Right forelimb (tissue), 1 donor: ENCODE data around the gene HLTF.
"Not testable (repeated sequence)": the region's sequence is repeated elsewhere in the genome, so short reads cannot be mapped to it uniquely, and the experiment has no call there.

ENCODE experiments used
- DNase-seq: peaks from one replicate; pipeline ENCODE4 v3.0.0-alpha.2; 2018

Gene HLTF, protein sequence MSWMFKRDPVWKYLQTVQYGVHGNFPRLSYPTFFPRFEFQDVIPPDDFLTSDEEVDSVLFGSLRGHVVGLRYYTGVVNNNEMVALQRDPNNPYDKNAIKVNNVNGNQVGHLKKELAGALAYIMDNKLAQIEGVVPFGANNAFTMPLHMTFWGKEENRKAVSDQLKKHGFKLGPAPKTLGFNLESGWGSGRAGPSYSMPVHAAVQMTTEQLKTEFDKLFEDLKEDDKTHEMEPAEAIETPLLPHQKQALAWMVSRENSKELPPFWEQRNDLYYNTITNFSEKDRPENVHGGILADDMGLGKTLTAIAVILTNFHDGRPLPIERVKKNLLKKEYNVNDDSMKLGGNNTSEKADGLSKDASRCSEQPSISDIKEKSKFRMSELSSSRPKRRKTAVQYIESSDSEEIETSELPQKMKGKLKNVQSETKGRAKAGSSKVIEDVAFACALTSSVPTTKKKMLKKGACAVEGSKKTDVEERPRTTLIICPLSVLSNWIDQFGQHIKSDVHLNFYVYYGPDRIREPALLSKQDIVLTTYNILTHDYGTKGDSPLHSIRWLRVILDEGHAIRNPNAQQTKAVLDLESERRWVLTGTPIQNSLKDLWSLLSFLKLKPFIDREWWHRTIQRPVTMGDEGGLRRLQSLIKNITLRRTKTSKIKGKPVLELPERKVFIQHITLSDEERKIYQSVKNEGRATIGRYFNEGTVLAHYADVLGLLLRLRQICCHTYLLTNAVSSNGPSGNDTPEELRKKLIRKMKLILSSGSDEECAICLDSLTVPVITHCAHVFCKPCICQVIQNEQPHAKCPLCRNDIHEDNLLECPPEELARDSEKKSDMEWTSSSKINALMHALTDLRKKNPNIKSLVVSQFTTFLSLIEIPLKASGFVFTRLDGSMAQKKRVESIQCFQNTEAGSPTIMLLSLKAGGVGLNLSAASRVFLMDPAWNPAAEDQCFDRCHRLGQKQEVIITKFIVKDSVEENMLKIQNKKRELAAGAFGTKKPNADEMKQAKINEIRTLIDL

DNA sequence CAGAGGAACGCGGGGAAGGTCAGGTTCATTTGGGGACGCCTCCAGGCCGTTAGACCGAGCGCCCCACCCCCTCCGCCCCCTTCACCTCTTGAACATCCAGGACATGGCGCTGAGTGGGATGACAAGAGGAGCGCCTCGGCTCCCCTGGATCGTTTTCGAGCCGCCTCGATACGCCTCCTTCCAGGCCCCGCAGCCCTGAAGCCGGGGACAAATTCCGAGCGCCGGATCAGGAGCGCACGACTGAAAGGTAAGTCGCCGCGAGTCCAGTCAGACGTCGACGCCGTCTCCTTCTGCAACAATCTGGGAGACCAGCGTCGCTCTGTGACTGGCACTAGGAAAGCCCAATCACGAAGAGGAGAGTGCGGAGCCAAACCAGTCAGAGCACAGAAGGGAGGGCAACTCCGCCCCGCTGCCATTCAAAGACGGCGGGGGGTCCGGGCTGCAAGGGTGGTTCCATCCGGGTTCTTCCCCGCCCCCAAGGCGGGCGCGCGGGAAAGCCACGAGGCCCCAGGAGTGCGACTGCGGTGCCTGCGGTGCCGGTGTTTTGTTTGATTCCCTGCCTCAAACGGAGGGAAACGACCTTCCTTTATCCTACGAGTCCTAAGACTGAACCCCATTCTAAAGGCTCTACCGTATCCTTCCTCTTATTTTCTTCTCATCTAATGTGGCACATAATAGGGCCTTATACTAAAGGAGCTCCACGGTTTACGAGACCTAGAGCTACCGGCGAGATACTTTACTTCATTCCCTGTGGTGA, at the start of gene HLTF:
TSS of gene HLTF (minus strand) at position 302 of the 757 bp plus-strand sequence. CDS start at position 105, 197 bp downstream.
- DNase-seq, result peak; percentile 95

DNA sequence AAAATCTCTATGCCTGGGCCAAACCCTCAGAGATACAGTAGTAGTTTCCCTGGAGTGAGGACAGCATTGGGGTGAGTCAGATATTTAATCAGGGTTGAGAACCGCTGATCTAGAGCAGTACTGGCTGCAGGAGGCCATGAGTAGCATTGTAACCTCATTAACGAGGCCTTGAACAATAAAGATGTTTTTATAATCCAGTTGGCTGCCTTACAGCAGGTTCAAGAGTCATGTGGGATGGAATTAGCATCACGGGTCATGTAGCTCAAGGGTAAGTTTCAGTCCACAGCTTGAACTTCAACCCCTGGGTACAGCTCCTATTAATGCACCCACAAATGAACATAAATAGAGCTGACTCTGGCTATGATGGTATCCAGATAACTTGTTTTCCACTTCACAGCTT, 48.2 kb upstream of the HLTF start:
- DNase-seq, result no peak

DNA sequence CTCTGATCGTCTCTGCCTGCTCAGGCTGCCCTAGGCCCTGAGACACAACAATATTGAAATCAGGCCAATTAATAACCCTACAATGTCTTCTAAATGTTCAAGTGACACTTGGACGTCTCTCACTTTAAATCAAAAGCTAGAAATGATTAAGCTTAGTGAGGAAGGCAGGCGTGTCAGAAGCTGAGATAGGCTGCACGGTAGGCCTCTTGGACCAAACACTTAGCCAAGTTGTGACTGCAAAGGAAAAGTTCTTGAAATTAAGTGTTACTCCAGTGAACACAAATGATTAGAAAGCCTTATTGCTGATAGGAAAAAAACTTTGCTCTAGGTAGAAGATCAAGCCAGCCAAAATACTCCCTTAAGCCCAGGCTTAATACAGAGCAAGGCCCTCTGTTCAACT, 45.3 kb upstream of the HLTF start:
- DNase-seq, result no peak

DNA sequence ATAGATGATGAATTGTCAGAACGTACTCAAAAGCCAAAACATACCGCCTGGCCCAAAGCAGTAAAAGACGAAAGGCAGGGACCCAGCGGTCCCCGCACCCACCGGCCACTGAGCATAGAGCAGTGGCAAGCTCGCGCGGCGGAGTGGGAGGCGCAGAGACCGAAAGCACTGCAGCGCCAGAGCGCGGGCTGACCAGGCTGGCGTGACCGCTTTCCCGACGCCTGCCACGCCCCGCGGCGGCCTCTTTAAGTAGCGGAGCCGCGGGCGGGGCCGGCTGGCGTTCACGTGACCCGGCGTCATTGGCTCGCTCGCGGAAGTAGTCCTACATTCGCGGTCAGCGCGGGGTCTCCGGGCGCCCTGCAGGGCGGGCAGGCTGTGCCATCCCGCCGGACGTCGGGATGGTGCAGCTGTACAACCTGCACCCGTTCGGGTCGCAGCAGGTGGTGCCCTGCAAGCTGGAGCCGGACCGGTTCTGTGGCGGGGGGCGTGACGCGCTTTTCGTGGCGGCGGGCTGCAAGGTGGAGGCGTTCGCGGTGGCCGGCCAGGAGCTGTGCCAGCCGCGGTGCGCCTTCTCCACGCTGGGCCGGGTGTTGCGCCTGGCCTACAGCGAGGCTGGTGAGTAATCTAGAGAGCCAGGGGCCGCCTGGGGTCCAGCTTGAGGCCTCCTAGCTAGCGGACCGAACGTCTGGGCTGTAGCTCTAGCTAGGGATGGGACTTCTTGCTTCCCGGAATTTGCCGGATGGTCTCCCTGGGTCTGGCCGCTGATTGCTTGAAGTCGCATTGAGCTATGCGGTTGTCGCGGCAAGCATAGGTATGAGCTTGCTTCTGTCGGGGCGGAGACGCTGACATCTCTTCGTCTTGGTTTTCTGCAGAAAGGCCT, 43.2 kb upstream of the HLTF start, which contains the start of gene HPS3:
TSS of gene HPS3 (plus strand) at position 313 of the 880 bp plus-strand sequence. CDS start at position 399, 86 bp downstream.
- DNase-seq, result peak; percentile 91

DNA sequence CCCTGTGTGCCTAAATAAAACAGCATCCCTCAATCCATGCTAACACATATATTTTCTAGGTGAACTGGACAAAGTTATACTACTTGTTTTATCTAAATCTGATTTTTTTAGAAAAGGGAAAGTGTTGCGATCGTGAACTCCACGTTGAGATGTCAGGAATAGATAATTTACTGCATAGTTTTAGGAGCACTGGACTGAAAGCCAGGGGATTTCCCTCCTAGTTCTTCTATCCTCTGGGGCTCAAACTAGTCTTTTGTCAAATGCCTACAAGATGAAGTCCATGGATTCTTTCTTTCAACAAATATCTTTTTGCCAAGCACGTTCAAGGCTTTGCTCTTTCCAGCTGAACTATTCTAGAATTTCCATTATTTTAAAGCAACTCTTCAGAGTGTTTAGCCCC, 42.5 kb upstream of the HLTF start:
- DNase-seq, result no peak

DNA sequence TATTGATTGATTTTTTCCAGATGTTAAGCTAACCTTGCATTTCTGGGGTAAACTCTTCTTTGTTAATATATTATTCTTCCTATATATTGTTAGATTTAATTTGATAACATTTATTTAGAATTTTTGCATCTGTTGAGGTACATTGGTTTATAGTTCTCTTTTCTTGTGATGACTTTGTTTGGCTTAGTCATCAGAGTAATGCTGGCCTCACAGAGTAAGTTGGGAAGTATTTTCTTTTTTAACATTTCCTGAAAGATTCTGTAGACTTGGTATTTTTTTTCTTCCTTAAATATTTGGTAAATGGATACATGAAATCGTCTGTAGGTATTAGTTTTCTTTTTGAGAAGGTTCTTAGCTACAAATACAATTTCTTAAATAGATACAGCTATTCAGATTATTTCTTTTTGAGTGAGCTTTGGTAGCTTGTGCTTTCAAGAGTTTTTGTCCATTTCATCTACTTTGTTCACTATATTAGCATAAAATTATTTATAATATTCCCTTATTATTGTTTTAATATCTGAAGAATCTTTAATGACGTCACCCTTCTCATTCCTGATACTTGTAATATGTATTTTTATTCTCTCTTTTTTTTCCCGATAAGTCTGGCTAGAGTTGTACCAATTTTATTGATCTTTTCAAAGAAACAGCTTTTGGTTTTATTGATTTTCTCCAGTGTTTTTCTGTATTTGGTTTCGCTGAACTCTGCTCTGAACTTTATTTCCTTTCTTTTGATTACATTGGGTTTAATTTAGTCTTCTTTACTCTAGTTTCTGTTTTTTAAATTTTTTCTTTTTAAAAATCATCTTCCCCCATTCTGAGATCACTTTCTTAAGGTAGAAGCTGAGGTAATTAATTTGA, 36.6 kb upstream of the HLTF start:
- no peak for DNase-seq

DNA sequence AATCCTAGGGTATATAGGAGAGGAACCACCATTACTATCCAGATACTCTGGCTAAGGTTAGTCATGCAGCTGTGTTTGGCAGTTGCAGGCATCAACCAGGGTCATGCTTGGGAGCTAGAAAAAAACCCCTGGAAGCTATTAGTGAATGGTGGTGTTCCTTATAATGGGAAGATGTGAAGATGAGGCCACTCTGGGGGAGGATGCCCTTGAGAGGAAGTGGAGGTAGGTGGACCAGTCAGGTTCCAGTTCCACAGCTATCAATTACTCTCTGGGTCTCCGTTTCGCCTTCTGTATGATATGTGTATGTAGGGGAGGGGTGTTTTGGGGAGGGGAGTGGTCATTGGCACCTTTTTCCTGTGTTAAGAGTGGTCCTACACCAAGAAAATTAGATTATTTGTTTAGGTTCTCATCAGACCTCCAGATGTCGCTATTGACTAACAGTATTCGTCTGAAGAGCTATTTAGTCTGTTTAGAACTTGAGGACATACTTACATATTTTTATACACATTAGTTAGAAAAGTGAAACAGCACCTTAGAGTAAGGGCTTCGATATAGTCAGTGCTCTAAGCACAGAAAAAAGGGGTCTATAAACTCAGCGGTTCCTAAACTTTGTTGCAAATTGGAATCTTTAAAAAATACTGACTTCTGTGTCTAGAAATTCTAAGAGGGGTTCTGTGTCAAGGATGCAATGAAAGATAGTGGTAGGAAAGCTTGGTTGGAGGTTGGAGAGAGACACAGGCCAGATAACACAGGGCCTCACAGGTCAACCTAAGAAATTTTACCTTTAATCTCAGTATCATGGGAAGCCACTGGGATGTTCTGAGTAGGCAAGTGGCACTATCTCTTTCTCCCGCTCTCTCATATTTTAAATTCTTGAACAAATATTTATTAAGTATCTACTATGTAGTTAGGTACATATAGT, 34.0 kb upstream of the HLTF start:
- DNase-seq, result no peak

DNA sequence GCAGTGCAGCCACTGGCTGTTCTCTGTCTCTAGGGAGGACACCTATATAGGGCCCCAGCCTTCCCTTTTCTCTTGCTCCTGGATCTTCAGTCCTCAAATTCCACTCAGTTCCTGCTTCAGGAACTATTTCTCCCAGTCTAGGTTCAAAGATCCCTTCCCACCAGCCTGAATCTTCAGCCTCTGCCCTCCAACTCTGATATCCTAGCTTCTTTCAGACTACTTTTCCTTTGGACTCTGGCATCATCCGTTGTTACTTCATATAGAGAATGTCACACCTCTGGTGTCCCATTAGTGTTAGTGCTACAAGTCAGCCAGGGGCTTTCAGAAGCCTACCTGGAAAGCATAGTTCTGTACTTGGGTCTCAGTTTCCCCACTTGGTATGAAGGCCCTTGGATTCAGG, 33.1 kb upstream of the HLTF start:
- DNase-seq, result no peak

DNA sequence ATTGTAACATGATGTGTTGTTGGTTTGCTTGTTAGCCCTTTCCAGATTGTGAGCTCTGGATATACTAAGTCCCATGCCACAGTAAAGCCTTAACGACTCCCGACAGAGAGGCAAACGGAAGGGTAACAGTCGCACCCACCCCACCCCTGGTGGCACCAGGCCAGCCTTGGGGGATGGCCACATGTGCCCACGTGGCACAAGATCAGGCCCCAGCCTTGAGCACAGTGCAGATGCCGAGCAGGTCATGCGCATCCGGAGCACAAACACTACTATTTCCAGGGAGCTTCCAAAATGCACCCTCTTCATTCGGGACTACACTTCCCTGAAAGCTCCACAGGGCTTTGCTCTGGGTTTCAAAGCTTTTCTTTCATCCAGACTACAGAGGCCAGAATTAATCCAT, 32.4 kb upstream of the HLTF start:
- DNase-seq, result no peak

DNA sequence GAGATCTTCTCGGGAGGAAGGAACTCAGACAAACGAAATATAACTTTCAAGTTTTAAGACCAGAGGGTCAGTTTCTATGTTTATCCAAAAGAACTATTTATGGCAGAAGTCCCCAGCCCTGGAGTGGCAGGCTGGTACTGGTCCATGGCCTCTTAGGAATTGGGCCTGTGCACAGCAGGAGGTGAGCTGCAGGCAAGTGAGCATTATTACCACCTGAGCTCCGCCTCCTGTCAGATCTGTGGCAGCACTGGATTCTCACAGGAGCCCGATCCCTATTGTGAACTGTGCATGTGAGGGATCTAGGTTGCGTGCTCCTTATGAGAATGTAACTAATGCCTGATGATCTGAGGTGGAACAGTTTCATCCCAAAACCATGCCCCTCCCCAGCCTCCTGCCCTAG, 28.8 kb upstream of the HLTF start:
- no peak for DNase-seq

DNA sequence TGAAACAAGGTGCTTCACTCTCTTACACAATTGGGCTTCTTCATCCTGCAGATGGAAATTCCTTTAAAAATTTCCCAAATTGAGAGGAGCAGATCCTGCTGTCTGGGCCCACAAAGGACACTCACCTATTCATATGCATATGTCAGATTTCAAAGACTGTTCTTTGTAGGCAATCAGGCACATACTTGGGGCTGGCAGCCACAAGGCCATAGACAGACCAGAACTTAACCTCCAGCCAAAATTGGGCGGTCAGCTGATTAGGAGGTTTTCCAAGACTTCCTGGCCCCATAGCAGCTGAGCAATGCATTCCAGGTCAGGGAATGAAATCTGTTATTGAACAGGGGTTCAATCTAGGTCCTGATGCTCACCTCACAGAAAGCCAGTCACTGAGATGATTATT, 28.1 kb upstream of the HLTF start:
- no peak for DNase-seq

DNA sequence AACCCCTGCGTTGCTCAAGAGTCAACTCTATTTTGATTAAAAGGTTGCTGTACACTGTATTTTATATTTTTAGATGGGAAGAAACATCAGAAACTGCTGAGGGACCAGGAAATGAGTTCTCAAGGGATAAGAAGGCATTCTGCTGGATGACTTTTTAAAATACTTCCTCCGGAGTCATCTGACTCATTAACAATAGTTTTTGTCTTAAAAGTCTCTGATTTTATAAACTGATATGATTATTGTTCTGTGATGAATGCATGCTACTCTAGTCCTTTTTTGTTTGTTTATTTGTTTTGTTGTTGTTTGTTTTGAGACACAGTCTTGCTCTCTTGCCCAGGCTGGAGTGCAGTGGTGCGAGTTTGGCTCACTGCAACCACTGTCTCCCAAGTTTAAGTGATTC, 18.2 kb upstream of the HLTF start:
- DNase-seq, result no peak

DNA sequence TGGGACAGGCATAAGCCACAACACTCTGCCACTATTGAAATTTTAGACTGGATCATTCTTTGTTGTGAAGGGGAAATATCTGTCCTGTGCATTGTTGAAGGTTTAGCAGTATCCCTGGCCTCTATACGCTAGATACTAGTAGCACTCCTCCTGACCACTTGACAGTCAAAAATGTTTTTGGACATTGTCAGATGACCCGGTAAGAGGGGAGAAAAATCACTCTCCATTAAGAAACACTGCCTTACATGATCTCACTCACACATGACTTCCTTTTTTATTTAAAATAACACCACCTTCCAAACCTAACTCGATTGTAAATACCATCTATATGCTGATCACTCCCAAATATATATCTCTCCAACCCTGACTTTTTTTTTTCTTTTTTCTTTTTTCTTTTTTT, 15.3 kb upstream of the HLTF start:
- no peak for DNase-seq

DNA sequence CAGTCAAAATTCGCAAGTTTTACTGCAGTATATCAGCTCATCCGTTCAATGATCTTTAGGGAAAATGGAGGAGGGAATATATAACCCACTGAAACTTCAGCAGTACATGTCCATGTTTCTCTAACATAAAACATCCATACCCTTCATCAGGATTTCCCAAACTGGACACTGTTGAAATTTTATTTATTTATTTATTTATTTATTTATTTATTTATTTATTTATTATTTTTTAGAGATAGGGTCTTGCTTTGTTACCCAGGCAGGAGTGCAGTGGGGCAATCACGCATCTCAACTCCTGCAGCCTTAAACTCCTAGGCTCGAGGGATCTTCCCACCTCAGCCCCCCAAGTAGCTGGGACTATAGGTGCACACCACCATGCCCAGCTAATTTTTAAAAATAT, 14.8 kb upstream of the HLTF start:
- no peak for DNase-seq

DNA sequence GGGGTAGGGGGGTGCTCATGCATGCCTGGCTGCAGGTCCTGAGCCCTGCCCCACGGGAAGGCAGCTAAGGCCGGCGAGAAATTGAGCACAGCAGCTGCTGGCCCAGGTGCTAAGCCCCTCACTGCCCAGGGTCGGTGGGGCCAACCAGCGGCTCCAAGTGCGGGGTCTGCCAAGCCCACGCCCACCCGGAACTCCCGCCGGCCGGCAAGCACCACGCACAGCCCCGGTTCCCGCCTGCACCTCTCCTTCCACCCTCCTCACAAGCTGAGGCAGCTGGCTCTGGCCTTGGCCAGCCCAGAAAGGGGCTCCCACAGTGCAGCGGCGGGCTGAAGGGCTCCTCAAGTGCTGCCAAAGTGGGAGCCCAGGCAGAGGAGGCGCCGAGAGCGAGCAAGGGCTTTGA, 11.7 kb upstream of the HLTF start:
- not testable (repeated sequence) for DNase-seq

DNA sequence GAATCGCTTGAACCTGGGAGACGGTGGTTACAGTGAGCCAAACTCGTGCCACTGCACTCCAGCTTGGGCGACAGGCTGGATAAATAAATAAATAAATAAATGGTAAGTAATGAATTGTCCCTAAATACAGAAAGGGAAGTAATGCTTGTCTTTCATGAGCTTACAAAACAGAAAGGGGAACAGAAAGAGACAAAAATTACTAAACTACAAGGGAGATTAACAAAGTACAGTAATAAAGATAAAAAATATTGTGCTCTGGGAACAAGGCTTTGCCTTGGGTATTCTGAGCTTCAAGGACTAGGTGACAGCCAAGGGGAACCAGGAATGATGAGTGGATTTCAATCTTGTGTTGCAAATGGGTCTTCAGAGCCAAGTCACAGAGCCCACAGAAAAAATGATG, 9.2 kb upstream of the HLTF start:
- no peak for DNase-seq

DNA sequence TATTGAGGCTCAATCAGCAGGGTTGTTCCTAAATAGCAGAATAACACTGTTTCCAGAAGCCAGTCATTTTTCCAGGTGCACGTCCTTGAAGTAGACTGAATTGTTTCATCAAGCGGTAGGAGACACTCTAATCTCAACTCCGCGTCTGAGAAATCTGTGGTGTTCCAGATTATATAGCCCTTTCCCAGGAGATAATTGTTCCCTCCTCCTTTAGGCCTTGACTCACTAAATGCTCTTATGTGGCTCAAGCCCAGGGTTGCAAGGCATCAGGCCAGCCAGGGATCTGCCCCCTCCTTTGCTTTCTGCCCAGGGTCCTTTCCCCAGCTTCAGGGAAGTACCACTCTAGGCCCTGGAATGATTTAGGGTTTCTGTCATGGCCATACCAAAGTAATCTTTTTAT, 5.7 kb upstream of the HLTF start:
- no peak for DNase-seq

DNA sequence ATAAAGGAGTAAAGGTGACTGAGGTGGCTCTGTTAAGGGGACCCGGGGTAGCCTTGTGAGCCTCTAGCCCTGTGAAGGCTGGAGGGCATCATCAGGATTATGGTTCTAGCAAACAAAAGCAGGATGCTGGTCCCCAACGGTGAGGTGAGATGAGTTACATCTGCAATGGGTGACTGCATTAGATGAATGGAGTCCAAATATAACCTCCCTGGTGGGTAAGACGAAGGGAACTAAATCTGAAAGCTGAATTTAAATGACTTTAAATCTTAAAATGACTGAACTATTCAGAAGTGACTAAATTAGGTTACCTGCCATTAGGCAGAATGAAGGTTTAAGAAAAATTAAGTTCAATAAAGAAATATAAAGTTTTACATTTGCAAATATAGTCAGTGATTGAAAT, 4.6 kb upstream of the HLTF start:
- DNase-seq, result no peak

DNA sequence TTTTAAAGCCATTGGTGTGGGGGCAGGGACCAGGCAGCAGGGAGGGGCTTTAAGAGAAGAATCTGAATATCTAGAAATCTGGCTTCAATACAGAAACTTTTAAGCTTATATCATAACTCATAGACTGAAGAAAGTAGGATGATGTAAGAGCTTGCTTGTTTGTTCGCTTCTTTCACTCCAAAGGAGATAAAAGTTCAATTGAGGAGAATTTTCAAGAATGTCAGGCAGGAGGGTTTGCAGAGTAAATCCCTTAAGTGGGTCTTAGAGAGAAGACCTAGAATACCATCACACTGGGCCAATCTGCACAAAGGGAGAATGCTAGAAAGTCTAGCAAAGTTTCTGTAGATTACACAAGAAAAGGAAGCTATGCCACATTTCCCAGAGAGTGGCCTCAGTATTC, 4.1 kb upstream of the HLTF start:
- no peak for DNase-seq

DNA sequence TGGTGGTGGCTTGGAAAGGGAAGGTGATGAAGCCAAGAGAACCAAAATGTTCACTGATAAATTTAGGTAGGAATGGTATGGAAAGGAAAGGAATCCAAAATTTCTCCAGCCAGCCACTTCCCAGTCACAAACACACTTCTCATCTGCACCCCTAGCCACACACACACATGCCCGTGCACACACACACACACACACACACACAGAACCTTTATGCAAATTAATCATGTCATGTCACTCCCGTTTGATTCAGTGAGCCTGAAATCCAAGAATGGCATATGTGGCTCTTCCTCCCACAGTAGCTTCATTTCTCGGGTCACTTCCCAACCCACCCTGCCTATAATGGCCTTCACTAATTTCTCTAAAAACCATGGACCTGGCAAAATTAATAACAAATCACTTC, 3.1 kb upstream of the HLTF start:
- no peak for DNase-seq
